Vagina (tissue), 2 donors: Measurements from ENCODE around the gene SCYGR3. TPM values are rescaled to one million over a fixed set of nuclear protein-coding genes. Genes with fewer than 3 reads are reported as not detected.

Experiments used
- DNase-seq, 2 donors: peaks; one replicate each; pipeline ENCODE4 v3.0.0-alpha.2; 2017; ENCODE audit errors: extremely low spot score in 2 of 2
- H3K27ac ChIP-seq: fragments of 200-600 bp; sonication (generic); one replicate; pipeline ENCODE4 v1.5.1; 2019
- H3K27me3 ChIP-seq: fragments of 200-600 bp; sonication (generic); one replicate; pipeline ENCODE4 v1.5.1; 2019
- H3K36me3 ChIP-seq, 2 donors: fragments of 200-600 bp; sonication (generic); one replicate each; pipeline ENCODE4 v1.5.1; 2017 to 2019
- H3K4me1 ChIP-seq: fragments of 200-600 bp; sonication (generic); one replicate; pipeline ENCODE4 v1.5.1; 2019
- H3K4me3 ChIP-seq, 2 donors: fragments of 200-600 bp; sonication (generic); 1 replicate in 1 of 2; 2 replicates in 1 of 2; pipeline ENCODE4 v1.5.1; 2016 to 2019
- H3K9me3 ChIP-seq: fragments of 200-600 bp; sonication (generic); one replicate; pipeline ENCODE4 v1.5.1; 2019
- POLR2A ChIP-seq, 2 donors: fragments of 450-650 bp; IDR thresholded peaks; one replicate each; pipeline ENCODE4 v1.6.1; 2017; ENCODE audit warnings: antibody characterized with exemption in 2 of 2, mild to moderate bottlenecking in 2 of 2, moderate library complexity in 2 of 2
- POLR2AphosphoS5 ChIP-seq, 2 donors: sonication (generic); formaldehyde crosslinking; IDR thresholded peaks; one replicate each; pipeline ENCODE4 v1.9.0; 2017; ENCODE audit warnings: antibody characterized with exemption in 2 of 2, mild to moderate bottlenecking in 2 of 2, low read depth in 1 of 2; ENCODE audit not compliant: insufficient read depth in 1 of 2
- intact Hi-C: fragments of 100-400 bp; cut with DNase I; formaldehyde crosslinking; loops from one replicate; pipeline ENCODE4 v1.15.1; 2023
- total RNA-seq: library from RNA; depleted of rRNA; stranded (reverse); fragments of >200 nt; gene quantifications from one replicate; pipeline ENCODE4 v1.2.3, GENCODE V29; 2016
- TF ChIP-seq, protein P1 (sequence below), 3 experiments: fragments of 450-650 bp in 2 of 3; fragments of 200-600 bp in 1 of 3; sonication (generic) in 1 of 3; IDR thresholded peaks; one replicate each; pipeline ENCODE4 v1.5.1; 2017 to 2019; ENCODE audit warnings: antibody characterized with exemption in 3 of 3, mild to moderate bottlenecking in 2 of 3, moderate library complexity in 2 of 3

Gene SCYGR3
- total RNA-seq, 1 donor from 2014 or later = not detected

- TF ChIP-seq POLR2AphosphoS5 (IDR thresholded peaks at IDR 0.05; ENCODE audit: insufficient read depth in 1 of 2, low read depth in 1 of 2) = no peak
- no peak for TF ChIP-seq POLR2A (IDR thresholded peaks at IDR 0.05)
- Histone ChIP-seq H3K36me3 (no peaks in the 10 kb centered on the region), H3K4me1 (no peaks in the 10 kb centered on the region), H3K9me3 (no peaks in the 10 kb centered on the region), H3K4me3 (no peak overlapping the region), H3K27me3 (no peaks in the 10 kb centered on the region), H3K27ac (no peak overlapping the region)
- intact Hi-C loops = no loop called here
- no peak for DNase-seq
Measured at GRCh38 chr2:227570615-227571014, 44.0 kb downstream of the SCYGR3 start.

DNA sequence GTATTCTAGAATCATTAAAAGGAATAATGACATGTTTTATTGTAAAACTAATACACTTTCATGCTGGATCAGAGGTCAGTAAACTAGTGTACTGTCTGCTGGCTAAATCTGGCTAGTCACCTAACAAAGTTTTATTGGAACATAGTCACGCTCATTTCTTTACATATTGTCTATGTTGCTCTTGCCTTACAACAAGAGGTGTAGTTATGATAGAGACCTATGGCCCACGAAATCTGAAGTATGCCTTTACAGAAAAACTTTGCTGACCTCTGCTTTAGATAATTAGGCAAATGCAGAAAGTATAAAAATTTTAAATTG lies 45.8 kb downstream of the SCYGR3 start:
- H3K4me3 ChIP-seq = no peak overlapping the region
- no peak for TF ChIP-seq POLR2A (IDR thresholded peaks at IDR 0.05)
- TF ChIP-seq, protein P1, sequence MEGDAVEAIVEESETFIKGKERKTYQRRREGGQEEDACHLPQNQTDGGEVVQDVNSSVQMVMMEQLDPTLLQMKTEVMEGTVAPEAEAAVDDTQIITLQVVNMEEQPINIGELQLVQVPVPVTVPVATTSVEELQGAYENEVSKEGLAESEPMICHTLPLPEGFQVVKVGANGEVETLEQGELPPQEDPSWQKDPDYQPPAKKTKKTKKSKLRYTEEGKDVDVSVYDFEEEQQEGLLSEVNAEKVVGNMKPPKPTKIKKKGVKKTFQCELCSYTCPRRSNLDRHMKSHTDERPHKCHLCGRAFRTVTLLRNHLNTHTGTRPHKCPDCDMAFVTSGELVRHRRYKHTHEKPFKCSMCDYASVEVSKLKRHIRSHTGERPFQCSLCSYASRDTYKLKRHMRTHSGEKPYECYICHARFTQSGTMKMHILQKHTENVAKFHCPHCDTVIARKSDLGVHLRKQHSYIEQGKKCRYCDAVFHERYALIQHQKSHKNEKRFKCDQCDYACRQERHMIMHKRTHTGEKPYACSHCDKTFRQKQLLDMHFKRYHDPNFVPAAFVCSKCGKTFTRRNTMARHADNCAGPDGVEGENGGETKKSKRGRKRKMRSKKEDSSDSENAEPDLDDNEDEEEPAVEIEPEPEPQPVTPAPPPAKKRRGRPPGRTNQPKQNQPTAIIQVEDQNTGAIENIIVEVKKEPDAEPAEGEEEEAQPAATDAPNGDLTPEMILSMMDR (IDR thresholded peaks at IDR 0.05) = no peak
- no peak for TF ChIP-seq POLR2AphosphoS5 (IDR thresholded peaks at IDR 0.05; ENCODE audit: insufficient read depth in 1 of 2, low read depth in 1 of 2)
- intact Hi-C loops = no loop called here
- no peaks in the 10 kb centered on the region for H3K36me3 ChIP-seq
- no peaks in the 10 kb centered on the region for H3K9me3 ChIP-seq
- H3K4me1 ChIP-seq = no peaks in the 10 kb centered on the region
- DNase-seq = no peak
- H3K27me3 ChIP-seq = no peaks in the 10 kb centered on the region
- H3K27ac ChIP-seq = no peak overlapping the region

DNA sequence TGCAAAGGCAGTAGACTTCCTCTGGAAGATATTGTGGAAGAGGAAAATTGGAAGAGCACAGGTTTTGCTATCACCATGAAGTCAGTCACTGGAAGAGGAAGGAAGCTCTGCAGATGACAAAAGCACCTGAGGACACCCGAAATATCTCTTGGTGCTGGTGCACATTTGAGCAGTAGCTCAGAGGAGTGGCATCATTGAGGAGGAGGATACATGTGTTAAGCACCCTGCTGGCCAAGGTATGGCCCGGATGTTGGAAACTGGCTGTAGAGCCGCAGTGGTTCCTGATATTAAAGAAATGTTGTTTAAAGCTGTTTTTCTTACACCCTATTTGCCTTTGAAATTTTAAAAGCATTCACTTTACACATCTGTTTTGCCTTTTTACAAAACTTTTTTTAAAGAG lies 48.6 kb downstream of the SCYGR3 start:
- intact Hi-C loops = no loop called here
- H3K27me3 ChIP-seq = no peaks in the 10 kb centered on the region
- no peaks in the 10 kb centered on the region for H3K4me1 ChIP-seq
- no peak overlapping the region for H3K27ac ChIP-seq
- H3K9me3 ChIP-seq = no peaks in the 10 kb centered on the region
- TF ChIP-seq POLR2A (IDR thresholded peaks at IDR 0.05) (no peak), POLR2AphosphoS5 (IDR thresholded peaks at IDR 0.05; ENCODE audit: insufficient read depth in 1 of 2, low read depth in 1 of 2) (no peak)
- TF ChIP-seq, protein P1 (IDR thresholded peaks at IDR 0.05) = no peak
- no peak overlapping the region for H3K4me3 ChIP-seq
- H3K36me3 ChIP-seq = no peaks in the 10 kb centered on the region
- DNase-seq = no peak

DNA sequence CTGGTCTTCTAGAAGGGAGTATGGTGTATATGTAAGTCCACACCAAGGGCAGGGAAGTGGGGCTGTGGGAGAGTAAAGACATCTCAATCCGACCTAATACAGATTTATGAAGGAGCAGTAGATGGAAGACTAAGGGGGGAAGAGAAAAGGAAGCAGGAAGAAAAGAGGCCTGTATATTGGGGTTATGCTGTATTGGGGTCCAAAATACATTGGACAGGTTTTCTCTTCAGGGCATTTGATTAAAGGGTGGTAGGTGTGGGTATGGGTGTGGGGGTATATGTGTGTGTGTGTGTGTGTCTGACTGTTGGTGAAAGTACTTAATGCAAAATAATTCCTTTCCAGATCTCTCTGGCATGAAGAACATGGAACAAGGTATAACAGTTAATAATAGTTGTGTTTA lies 49.6 kb downstream of the SCYGR3 start:
- no peaks in the 10 kb centered on the region for H3K36me3 ChIP-seq
- no peaks in the 10 kb centered on the region for H3K9me3 ChIP-seq
- intact Hi-C loops = no loop called here
- no peak overlapping the region for H3K27ac ChIP-seq
- no peaks in the 10 kb centered on the region for H3K4me1 ChIP-seq
- TF ChIP-seq, protein P1 (IDR thresholded peaks at IDR 0.05) = no peak
- TF ChIP-seq POLR2A (IDR thresholded peaks at IDR 0.05) (no peak), POLR2AphosphoS5 (IDR thresholded peaks at IDR 0.05; ENCODE audit: insufficient read depth in 1 of 2, low read depth in 1 of 2) (no peak)
- H3K4me3 ChIP-seq = no peak overlapping the region
- H3K27me3 ChIP-seq = no peaks in the 10 kb centered on the region
- DNase-seq = no peak

Other genes with a start within 250 kb of the SCYGR3 start
- not detected for gene TM4SF20, start 235.5 kb downstream of the SCYGR3 start, total RNA-seq
- not detected for gene SCYGR1, start 226.9 kb downstream of the SCYGR3 start, total RNA-seq
- 53.3 TPM for gene AGFG1, start 142.7 kb downstream of the SCYGR3 start, total RNA-seq
- gene SCYGR2, start 15.9 kb downstream of the SCYGR3 start, total RNA-seq = not detected
- not detected for gene SCYGR4, start 2.7 kb upstream of the SCYGR3 start, total RNA-seq
- not detected for gene SCYGR5, start 52.0 kb upstream of the SCYGR3 start, total RNA-seq
- 7.4 TPM for gene SLC19A3, start 103.2 kb upstream of the SCYGR3 start, total RNA-seq
- not detected for gene SCYGR6, start 109.9 kb upstream of the SCYGR3 start, total RNA-seq
- gene SCYGR7, start 113.5 kb upstream of the SCYGR3 start, total RNA-seq = not detected
- gene SCYGR8, start 131.1 kb upstream of the SCYGR3 start, total RNA-seq = not detected
- not detected for gene CCL20, start 199.0 kb upstream of the SCYGR3 start, total RNA-seq